HL-60 (cell line): Measurements from ENCODE around the gene CD44.

Experiments used
- DNase-seq, 2 experiments: peaks; one replicate each; pipeline ENCODE4 v3.0.0-alpha.2; 2010 to 2020; ENCODE audit warnings: low read depth in 1 of 2, low spot score in 1 of 2
- H3K27ac ChIP-seq: fragments of 250-450 bp; sonication (Bioruptor Pico); replicated peaks from 2 replicates; pipeline ENCODE4 v1.5.1; 2020; ENCODE audit warnings: mild to moderate bottlenecking, moderate library complexity
- H3K27me3 ChIP-seq: fragments of 250-450 bp; sonication (Bioruptor Pico); 2 replicates; pipeline ENCODE4 v1.5.1; 2021; ENCODE audit warnings: mild to moderate bottlenecking, moderate library complexity; ENCODE audit not compliant: insufficient read depth, poor library complexity, severe bottlenecking
- H3K4me3 ChIP-seq: replicated peaks from 2 replicates; pipeline ENCODE4 v1.5.1; 2011; ENCODE audit warnings: mild to moderate bottlenecking, control low read depth, low read length; ENCODE audit not compliant: insufficient read depth
- GABPA ChIP-seq: IDR thresholded peaks from 2 replicates; pipeline ENCODE4 v1.6.1; 2012; ENCODE audit warnings: low read depth
- POLR2AphosphoS5 ChIP-seq: IDR thresholded peaks from 2 replicates; pipeline ENCODE4 v1.6.1; 2012; ENCODE audit warnings: low read depth
- SPI1 ChIP-seq: IDR thresholded peaks from 2 replicates; pipeline ENCODE4 v1.6.1; 2012; ENCODE audit warnings: low read depth, mild to moderate bottlenecking, borderline replicate concordance
- TF ChIP-seq, protein P1 (sequence below): IDR thresholded peaks from one replicate; pipeline ENCODE4 v1.5.1; 2011; ENCODE audit warnings: low read length, control low read depth, inconsistent platforms; ENCODE audit not compliant: insufficient read depth
- TF ChIP-seq, protein P2 (sequence below): IDR thresholded peaks from 2 replicates; pipeline ENCODE4 v1.6.1; 2012; ENCODE audit warnings: low read depth; ENCODE audit not compliant: insufficient replicate concordance

Gene CD44

DNA sequence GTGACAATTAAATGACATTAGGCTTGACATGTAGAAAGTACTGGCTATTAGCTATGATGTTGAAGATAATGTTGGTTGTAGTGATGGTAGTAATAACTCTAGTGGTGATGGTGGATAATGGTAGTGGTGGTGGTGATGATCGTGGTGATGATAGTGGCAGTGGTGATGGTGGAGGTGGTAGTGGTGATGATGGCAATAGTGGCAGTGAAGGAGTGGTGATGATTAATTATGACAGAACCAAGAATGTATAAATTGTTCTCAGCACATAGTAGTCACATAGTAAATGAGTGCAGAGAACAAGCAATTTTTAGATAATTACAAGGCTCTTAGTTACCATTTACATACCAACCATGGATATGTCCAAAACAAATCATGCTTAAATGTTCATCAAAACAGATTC lies 5.3 kb upstream of the CD44 start:
- TF ChIP-seq, protein P1, sequence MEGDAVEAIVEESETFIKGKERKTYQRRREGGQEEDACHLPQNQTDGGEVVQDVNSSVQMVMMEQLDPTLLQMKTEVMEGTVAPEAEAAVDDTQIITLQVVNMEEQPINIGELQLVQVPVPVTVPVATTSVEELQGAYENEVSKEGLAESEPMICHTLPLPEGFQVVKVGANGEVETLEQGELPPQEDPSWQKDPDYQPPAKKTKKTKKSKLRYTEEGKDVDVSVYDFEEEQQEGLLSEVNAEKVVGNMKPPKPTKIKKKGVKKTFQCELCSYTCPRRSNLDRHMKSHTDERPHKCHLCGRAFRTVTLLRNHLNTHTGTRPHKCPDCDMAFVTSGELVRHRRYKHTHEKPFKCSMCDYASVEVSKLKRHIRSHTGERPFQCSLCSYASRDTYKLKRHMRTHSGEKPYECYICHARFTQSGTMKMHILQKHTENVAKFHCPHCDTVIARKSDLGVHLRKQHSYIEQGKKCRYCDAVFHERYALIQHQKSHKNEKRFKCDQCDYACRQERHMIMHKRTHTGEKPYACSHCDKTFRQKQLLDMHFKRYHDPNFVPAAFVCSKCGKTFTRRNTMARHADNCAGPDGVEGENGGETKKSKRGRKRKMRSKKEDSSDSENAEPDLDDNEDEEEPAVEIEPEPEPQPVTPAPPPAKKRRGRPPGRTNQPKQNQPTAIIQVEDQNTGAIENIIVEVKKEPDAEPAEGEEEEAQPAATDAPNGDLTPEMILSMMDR = no peak
- no peak for TF ChIP-seq GABPA
- no peak for TF ChIP-seq POLR2AphosphoS5
- TF ChIP-seq, protein P2, sequence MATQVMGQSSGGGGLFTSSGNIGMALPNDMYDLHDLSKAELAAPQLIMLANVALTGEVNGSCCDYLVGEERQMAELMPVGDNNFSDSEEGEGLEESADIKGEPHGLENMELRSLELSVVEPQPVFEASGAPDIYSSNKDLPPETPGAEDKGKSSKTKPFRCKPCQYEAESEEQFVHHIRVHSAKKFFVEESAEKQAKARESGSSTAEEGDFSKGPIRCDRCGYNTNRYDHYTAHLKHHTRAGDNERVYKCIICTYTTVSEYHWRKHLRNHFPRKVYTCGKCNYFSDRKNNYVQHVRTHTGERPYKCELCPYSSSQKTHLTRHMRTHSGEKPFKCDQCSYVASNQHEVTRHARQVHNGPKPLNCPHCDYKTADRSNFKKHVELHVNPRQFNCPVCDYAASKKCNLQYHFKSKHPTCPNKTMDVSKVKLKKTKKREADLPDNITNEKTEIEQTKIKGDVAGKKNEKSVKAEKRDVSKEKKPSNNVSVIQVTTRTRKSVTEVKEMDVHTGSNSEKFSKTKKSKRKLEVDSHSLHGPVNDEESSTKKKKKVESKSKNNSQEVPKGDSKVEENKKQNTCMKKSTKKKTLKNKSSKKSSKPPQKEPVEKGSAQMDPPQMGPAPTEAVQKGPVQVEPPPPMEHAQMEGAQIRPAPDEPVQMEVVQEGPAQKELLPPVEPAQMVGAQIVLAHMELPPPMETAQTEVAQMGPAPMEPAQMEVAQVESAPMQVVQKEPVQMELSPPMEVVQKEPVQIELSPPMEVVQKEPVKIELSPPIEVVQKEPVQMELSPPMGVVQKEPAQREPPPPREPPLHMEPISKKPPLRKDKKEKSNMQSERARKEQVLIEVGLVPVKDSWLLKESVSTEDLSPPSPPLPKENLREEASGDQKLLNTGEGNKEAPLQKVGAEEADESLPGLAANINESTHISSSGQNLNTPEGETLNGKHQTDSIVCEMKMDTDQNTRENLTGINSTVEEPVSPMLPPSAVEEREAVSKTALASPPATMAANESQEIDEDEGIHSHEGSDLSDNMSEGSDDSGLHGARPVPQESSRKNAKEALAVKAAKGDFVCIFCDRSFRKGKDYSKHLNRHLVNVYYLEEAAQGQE = no peak
- TF ChIP-seq SPI1 = no peak
- no peak for DNase-seq
- Histone ChIP-seq H3K4me3 (no peak overlapping the region), H3K27me3 (no peaks in the 10 kb centered on the region), H3K27ac (no peak overlapping the region)

DNA sequence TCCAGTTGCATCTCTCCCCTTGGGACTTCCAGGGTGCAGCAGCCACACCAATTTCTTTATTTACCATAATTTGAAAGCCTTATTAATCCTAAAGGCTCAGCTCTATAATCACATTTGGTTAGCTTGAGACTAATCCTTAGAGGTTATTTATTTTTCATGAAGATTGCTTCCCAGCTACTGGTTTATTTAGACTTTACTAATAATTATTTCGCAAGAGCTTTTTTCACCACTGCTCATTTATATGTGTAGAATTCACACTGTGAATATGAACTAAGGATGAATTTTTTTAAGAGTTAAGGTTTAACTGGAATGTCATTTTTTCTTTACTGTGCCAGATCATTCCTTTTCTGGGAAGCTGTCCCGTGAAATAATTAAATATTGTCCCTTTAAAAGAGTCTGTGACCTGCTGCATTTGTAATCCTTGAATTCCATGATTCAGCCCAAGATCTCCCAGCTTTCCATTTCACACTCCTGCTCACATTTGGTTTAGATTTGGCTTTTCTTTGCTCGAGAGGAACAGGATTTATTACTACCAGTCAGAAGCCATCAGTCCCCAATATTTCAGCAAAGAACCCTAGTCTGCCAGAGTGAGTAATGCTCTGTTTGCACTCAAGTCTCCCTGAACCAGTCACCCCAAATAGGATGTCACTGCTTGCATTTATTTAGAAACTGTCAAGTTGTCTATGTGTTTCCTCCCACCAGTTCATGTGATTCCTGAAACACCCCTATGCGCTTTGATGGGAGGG lies 4.4 kb upstream of the CD44 start:
- Histone ChIP-seq H3K4me3 (no peak overlapping the region), H3K27me3 (no peaks in the 10 kb centered on the region), H3K27ac (no peak overlapping the region)
- TF ChIP-seq, protein P1 = no peak
- TF ChIP-seq POLR2AphosphoS5 = no peak
- TF ChIP-seq, protein P2 = no peak
- TF ChIP-seq GABPA = no peak
- TF ChIP-seq SPI1 = no peak
- DNase-seq = no peak

DNA sequence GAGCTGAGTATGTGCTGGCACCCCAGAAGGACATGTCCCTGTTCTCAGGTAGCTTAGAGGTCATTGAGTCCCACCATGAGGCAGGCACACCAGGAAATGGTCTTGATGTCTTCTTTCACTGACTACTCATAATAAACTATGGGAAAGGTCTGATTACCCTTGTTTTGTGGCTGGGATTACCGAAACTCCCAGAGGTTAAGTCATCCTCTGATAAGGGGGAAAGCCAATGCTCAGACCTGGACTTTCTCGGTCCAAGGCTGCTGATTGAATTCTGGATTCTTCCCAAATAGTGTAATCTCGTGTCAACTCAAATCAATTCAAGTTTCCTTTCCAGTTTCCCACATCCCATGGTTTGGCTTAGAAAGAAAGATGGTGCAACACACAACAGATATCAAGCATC lies 3.7 kb upstream of the CD44 start:
- no peak for DNase-seq
- TF ChIP-seq, protein P1 = no peak
- TF ChIP-seq, protein P2 = no peak
- TF ChIP-seq GABPA = no peak
- TF ChIP-seq SPI1 = no peak
- no peak for TF ChIP-seq POLR2AphosphoS5
- no peak overlapping the region for H3K27ac ChIP-seq
- H3K4me3 ChIP-seq = no peak overlapping the region
- no peaks in the 10 kb centered on the region for H3K27me3 ChIP-seq
